Heart left ventricle (tissue), 13 donors: ENCODE measurements around the gene LONP2.

ENCODE experiments used
- CTCF ChIP-seq, 12 donors: fragments of 200-600 bp; sonication (generic) in 4 of 12; IDR thresholded peaks; one replicate each; pipeline versions ENCODE4 v1.5.0 to v1.8.0; 2018 to 2022; ENCODE audit warnings: antibody characterized with exemption in 12 of 12, mild to moderate bottlenecking in 5 of 12
- POLR2A ChIP-seq, 2 donors: fragments of 450-650 bp; IDR thresholded peaks; one replicate each; pipeline ENCODE4 v1.6.1; 2017; ENCODE audit warnings: antibody characterized with exemption in 2 of 2, mild to moderate bottlenecking in 2 of 2, moderate library complexity in 2 of 2
- donor health status: ischemic (EF 13 %, LVEDD 7.1; RV severe dilation, severe dysfunction).
- donor health status: DM: no; HTN: yes; CAD: no.
- donor health status: DM: no; HTN: no; CAD: no.
- donor health status: ischemic (EF 25% LVEDD 6.9; RV normal size, moderate dysfunction).
- donor health status: ischemic (EF 25% LVEDD 5.7; RV mildly dilated, moderate dysfunction).
- donor health status: ischemic (EF 35%, LVEDD 5.7; RV mildly dilated, moderate dysfunction).
- donor health status: nonischemic (EF 11% LVEDD 7.7; RV severe dilation, severe dysfunction).
- donor health status: DM: yes; HTN: yes; CAD: no.
- donor health status: PGD.
- donor health status: ischemic (EF 29% LVEDD 5.4; RV normal size, mild dysfunction).
- donor health status: nonischemic (EF 23%, LVEDD 6.1; RV moderate dilation, normal function).

DNA sequence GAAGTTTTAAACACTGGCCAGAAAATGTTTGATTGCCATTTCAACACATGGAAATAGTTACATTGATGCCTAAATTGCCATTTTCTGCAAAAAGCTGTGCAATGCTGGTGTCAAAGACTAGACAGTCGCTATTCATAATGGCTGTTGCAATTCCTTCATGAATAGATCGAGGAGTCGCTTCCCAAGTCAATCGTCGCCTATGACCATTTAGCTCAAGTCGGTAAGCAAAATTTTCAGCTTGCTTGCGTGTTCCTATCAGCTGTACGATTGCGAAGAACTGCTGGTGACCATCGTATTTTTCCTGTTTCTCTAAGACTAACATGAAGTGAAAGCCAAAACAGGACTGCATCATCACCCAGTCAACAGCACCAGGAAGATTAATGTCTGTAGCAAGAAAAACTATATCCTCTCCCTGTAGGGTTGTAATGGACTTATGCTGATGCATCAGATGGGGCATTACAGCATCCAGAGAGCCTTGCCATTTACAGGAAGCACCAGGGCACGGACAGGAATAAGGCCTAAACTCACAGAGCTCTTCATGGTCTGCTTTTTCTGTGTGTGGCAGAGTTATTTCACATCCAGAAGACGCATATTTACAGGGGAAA lies 117.5 kb downstream of the LONP2 start:
- TF ChIP-seq CTCF (IDR thresholded peaks at IDR 0.05) (no peak), POLR2A (IDR thresholded peaks at IDR 0.05) (no peak)
